Bone marrow (tissue), 2 donors: ENCODE data around the gene PTPN12.
A peak's percentile ranks its signal among the peaks of the same experiment; 100 is the strongest.
"Not testable (repeated sequence)": the region's sequence is repeated elsewhere in the genome, so short reads cannot be mapped to it uniquely, and the experiment has no call there.

ENCODE experiments used
- DNase-seq, 2 donors: peaks; one replicate each; lab custom pipeline; 2025; lab: John Stamatoyannopoulos, UW

Gene PTPN12

DNA sequence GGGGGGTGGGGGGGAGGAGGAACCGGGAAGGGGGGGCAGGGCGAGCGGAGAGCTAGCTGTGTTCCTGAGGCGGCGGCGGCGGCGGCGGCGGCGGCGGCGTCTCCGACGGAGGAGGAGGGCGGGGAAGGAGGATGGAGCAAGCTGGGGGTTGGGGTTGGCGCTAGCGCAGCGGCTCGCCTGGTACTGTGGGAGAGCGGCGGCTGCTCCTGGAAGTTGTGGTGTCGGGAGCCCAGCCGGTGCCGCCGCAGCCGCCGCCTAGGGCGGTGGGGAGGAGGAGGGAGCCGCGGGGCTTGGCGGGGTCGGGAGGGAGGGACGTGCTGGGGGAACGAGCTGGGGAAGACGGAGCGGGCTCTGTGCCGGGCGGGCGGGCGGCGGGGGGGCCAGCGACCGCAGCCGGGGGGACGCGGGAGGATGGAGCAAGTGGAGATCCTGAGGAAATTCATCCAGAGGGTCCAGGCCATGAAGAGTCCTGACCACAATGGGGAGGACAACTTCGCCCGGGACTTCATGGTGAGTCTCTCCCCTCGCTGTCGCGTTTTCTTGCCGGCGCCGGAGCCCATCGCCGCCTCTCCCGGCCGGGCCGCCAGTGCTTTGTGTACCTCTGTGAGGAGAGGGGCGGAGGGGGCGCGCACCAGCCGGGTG, at the start of gene PTPN12:
Gene PTPN12 (plus strand): TSS at position 160 of the 642 bp plus-strand sequence. CDS start 252 bp downstream, at position 412.
- peak; percentile 71 to 98 for DNase-seq

DNA sequence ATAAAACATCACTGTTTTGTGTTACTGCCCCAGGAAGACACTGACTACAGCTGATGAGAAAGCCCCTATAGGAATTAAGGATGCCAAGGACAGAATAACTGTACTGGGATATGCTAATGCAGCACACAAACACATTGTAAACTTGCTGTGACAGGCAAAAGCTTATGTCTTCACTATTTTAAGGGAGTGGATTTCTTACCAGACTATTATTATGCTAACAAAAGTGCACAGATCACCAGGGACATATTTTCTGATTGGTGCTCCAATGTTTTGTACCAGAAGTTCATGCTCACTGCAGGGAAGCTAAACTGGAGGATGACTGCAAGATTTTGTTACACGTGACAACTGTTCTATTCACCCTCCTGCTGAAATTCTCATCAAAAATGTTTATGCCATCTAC, 48.1 kb upstream of the PTPN12 start:
- DNase-seq, result no peak

DNA sequence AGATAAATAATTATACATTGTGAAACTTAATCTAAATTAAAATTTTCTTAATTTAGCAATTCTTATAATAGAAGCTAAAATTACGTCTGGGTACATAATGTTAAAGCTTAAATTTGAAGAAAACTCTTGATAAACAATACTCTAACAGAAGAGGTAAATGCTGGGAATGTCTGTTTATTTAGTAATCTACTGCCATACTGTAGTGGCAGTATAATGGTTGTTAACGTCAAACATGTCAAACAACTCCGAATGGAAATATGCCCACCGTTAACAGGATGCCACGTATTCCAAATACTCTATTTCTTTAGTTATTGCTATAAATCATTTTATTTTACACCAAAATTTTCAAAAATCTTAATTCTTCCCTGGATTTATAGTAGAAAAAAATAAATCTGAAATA, 40.0 kb upstream of the PTPN12 start:
- DNase-seq, result no peak

DNA sequence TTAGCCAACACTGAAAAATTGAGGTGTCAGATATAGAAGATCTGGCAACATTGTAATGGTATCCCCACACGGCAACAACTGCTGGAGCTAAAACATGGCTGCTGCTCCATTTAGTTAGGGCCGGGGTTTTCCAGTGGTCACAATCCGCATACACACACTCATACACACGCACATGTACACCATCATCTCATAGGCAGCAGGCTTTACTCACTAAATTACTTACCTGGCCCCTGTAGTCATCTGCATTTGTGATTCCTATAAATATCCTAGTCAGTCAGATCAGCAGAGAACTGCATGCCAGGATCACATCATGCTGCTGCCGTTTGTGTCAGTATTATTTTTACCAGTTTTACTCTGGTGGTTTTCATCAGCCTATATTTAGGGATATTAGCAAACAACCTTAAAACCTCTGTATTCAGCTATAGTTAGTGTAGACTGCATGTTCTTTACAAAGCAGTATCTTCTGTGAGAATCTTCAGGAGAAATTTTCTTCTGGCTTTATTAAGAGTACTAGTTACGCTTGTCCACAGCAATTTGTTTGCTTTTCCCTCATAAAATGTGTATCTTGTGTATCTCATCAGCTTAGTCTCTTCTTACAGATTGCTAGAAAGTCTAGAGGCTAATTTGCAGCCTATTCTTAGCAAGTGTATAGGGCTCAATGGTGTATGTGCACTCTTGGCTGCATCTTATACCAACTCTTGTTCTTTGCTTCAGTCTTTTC, 38.3 kb upstream of the PTPN12 start:
- DNase-seq, result no peak

DNA sequence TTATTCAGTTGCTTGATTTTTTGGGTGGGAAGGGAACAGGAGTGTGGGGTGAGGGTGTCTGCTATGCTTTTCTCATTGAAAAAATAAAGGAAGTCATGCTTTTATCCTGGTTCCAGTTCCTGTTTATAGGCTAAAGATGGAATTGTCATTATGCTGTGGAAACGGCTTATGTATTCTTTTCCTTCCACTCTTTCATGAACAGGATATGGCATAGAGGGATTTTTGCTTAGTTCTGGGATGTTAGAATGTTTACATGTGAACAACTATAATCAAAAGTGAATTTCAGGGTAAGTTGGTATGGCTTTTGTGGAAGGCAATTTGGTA, 35.9 kb upstream of the PTPN12 start:
- DNase-seq, result no peak

DNA sequence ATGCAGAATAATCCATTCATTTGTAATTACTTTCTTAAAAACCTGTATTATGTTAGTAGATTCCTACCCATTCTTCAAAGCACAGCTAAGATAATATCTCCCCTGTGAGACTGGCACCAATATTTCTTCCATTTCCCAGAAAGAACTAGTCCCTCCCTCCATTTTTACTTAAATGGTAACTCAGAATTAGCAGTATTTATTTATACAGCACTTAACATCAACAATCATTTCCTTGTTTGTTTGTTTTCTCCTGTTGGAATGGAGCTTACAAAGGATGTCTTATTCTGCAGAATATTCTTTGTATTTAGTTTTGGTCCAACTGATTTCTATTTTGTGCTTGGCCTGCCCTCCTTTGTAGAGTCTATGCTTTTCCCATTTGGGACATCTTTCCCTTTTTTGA, 32.1 kb upstream of the PTPN12 start:
- no peak for DNase-seq

DNA sequence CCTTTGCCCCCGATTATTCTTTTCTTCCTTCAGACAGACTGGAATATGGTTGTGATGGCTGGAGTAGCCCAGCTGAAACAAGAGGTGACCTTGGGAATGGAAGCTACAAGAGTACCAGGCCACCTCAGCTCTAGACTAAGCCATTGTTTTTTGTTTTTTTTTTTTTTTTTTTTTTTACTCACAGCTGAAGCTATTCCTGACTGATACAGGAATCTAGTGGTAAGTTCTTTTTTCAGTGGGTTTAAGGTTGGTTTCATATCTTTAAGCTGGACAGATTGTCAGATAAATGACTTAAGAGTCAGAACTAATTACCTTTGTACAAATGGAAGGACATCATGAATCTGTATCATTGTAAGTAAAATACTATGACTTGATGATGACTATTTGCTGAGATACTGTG, 30.2 kb upstream of the PTPN12 start:
- DNase-seq, result no peak

DNA sequence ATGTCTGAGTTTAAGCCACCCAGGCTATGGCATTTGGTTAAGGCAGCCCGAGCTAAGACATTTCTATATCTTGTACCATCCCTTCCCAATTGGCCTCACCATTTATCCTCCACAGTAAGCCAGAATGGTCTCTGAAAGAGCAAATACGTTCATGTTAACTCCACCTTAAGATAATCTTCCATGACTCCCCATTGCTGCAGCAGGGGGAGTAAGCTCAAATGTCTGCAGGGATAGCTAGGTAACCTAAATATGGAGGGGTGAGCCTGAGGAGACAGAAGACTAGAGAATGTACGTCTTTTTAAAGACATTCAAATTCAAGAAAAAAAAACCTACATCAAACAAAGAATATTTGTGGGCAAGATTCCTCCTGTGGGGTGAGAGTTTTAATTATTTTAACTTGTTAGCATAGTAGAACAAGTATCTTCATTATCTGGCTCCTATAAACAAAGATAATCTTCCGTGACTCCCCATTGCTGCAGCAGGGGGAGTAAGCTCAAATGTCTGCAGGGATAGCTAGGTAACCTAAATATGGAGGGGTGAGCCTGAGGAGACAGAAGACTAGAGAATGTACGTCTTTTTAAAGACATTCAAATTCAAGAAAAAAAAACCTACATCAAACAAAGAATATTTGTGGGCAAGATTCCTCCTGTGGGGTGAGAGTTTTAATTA, 24.0 kb upstream of the PTPN12 start:
- not testable (repeated sequence) for DNase-seq

DNA sequence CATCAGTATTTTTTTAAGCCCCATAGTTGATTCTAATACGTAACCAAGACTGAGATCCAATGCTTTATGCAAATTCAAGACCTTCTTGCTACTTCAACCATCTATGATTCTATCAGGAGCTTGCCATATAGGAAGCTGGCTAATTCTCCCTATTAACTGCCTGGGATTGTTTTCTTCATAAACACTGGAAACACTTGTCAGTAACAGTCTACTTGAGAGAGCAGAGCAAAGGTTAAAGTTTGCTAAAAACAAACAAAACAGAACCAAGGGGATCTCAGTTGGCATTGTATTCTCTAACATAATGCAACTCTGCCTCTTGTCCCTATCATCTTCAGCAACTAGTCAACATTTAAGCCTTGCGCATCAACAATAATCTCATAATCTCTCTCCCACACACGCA, 21.0 kb upstream of the PTPN12 start:
- no peak for DNase-seq

DNA sequence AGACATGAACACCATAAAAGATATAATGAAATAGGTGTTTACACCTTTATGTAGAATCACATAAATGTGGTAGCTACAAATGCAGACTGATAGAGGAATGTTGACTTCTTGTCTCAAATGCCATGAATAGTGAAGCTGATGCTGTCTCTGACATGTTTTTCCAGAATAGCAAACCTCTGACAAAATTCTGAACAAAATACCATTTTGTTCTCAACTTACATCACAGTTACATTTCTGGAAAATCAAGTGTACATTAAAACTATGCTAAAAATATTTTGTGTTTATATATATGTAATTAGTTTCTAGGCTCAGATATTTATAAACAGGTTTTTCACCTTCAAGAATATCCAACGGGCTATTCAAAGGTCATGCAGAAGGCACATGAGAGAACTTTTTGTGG, 16.8 kb upstream of the PTPN12 start:
- DNase-seq, result no peak

DNA sequence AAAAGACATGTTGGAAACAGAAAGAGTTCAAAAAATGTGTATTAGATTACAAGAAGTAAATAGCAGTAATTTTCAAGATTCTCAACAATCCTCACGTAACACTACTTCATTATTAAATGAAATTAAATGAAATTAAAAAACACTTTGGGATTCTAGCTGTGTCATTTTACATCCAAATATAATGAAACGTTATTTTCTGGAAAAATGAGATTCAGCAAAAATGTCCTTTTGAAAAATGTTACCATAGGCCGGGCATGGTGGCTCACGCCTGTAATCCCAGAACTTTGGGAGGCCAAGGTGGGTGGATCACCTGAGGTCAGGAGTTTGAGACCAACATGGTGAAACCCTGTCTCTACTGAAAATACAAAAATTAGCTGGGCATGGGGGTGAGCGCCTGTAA, 15.6 kb upstream of the PTPN12 start:
- not testable (repeated sequence) for DNase-seq

DNA sequence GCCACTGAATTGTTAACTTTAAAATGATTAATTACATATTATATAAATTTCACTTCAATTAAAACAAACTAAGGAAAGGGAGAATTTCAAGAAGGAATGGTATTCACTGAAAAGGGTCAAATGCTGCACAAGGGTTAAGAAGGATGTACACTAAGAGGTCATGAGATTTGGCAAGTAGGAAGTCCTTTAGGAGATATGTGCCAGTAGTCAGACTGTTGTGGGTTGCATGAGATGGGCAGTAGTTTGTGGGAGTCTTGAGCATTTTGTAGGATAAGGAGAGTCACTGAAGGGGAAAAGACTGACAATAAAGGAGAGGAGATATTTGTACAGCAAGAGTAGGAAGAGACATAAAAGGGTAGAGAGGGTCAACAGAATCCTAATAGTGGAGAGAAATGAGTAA, 12.4 kb upstream of the PTPN12 start:
- no peak for DNase-seq

DNA sequence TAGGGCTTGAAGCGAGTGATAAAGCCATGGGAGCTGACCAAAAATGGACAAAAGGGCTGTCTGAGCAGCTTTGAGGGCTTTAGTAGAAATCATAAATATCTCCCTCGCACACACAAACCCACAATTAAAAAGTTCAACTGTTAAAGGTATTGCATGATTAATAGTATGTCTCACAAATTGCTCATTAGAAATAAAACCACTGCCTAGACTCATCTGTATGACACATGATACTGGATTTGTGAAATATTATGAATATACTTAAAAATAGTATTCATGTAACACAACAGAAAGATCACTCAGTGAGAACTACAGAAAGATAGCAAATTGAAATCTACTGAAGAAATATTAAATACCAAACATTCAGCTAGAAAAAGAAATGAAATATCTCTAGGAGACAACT, 11.9 kb upstream of the PTPN12 start:
- DNase-seq, result no peak

DNA sequence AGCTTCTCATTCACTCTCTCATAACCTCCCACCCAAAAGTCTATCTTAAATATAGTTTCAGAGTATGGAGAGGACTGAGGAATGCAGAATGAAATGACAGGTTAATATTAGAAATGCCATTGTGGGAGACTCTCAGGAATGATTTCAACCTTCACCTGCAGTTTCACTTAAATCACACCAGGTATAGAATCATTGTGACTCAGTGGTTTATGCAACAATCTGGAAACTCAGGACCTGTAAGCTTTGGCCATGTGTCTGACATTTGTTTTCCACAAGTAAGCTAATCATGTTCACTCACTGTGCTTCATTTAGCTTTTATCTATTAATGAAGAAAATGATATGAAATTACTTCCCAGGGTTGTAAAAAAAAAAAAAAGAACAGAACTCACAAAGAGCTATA, 8.7 kb upstream of the PTPN12 start:
- no peak for DNase-seq

DNA sequence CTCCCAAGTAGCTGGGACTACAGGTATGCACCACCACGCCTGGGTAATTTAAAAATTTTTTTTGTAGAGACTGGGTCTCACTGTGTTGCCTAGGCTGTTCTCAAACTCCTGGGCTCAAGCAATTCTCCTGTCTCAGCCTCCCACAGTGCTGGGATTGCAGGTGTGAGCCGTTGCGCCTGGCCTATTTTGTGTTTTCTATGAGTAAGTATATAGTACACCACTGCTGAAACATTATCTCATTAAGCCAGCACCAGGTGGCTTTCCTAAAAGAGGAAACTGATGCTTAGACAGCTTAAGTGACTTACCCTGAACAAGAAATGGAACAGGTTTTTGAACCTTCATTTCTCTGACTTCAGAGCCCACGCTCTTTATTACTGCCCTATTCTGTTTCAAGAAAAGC, 7.8 kb upstream of the PTPN12 start:
- no peak for DNase-seq

DNA sequence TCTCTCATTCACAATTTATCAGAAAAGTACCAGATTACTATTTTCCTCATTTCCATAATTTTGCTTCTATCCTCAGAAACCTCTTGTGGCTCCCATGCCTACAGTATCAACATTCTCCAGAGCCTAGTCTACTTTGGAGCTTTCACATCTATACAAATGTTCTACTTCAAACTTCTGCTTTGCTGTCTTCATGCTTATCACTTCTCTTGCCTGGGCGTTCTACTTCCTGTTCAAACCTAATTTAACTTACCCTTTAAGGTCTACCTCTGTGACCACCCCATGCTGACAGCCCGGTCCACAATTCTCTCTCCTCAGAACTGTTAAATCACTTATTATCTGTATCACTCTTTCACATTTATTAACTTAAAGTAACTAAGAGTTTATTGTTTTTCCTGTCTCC, 6.1 kb upstream of the PTPN12 start:
- DNase-seq, result peak in 1 of 2 donors; percentile 47

DNA sequence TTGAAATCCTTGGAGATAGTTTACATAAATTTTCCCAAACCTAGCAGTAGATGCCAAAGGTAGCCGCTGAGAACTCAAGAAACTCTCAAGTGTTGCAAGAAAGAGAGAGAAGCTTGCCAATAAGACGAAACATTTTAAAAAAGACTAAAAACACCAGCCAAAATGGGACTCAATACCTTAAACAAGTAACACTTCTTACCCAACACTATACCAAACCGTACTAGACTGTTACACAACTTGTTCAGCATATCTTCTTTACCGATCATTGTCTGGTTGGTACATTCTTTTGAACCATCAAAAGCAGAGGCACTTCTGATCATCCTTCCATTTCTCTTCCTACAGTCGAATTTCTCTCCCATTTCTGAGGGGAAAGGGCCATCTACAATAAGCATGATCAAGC, 4.8 kb upstream of the PTPN12 start:
- DNase-seq, result no peak

DNA sequence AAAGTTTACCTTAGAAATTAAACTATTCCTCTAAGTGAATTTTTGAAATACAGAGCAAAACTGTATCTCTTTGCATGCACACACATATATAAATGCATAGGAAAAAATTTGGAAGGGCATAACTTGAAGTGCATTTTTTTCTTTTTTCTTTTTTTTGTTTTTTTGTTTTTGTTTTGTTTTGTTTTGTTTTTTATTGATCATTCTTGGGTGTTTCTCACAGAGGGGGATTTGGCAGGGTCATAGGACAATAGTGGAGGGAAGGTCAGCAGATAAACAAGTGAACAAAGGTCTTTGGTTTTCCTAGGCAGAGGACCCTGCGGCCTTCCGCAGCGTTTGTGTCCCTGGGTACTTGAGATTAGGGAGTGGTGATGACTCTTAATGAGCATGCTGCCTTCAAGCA, 4.4 kb upstream of the PTPN12 start:
- DNase-seq, result not testable (repeated sequence)

DNA sequence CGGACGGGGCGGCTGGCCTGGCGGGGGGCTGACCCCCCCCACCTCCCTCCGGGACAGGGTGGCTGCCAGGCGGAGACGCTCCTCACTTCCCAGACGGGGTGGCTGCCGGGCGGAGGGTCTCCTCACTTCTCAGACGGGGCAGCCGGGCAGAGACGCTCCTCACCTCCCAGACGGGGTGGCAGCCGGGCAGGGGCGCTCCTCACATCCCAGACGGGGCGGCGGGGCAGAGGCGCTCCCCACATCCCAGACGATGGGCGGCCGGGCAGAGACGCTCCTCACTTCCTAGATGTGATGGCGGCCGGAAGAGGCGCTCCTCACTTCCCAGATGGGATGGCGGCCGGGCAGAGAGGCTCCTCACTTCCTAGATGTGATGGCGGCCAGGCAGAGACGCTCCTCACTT, 3.0 kb upstream of the PTPN12 start:
- not testable (repeated sequence) for DNase-seq

DNA sequence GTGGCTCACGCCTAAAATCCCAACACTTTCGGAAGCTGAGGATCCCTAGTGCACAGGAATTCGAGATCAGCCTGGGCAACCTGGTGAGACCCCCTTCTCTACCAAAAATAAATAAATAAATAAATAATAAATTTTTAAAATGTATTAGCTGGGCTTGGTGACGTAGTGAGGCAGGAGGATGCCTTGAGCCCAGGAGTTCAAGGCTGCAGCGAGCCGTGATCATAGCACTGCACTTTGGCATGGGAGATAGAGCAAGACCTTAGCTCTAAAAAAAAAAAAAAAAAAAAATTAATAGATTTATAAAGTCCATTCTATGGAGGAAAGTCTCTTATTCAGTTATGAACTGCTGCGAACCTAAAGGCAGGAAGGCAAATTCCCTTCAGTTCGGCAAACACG, 1.1 kb upstream of the PTPN12 start:
- DNase-seq, result no peak

DNA sequence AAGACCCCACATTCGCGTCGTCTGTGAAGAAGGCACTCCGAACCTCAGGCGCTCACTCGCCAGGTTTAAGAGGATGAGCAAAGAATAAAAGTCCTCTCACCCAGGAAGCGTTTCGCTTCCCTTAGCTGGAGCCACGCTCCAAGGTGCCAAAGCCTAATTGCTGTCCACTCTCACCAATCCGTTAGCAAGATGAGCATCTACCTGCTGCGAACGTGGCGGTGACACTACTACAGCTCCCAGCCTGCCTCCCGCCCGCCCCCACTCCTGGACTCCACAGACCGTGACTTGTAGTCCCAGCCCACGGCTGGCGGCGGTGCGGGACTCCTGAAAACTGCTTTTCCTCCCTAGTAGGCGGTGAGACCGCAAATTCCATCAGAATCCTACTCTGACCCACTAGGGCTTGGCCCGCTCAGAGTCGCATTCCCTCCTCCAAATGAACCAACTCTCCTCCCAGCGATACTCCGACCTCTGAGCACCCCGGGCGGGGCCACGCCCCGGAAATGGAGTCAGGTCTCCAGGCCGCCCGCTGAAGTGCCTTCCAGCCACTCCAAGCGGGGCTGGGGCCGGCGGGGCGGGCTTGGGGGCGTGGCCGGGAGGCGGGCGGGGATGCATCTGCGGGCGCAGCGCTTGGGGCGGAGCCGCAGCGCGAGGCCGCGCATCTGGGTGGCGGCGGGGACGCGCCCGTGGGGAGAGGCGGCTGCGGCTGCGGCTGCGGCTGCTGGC, 521 bp upstream of the PTPN12 start:
- peak; percentile 87 to 98 for DNase-seq

DNA sequence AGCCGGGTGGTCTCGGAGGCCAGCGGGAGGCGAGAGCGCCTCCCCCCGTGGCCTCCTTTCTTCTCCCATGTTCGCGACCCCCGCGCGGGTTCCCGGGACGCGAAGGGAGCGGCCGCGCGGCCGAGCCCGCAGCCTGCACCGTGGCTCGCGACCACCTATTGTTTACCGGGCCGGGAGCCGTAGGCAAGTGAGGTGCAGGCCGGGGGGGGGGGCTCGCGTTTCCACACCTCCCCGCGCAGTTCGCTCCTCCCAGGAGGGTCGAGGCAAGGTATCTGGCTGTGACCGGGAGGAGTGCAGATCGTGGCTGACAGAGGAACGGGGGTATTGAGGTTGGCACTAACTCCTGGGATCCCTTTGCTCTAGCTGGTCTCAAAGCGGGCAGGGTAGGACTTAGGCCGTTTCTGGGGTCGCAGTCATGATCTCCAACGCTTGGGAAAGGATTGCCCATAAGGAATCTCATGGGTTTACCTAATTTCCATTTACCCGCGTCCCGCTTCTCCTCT, 734 bp downstream of the PTPN12 start:
- DNase-seq, result peak in 1 of 2 donors; percentile 52
